OCI-LY7 (cell line): Measurements from ENCODE around the gene TMEM14A. TPM values are rescaled to one million over a fixed set of nuclear protein-coding genes. Genes with fewer than 3 reads are reported as not detected.

ENCODE experiments used
- BruUV-seq: library from RNA; stranded (reverse); fragments of 400-500 nt; replicated peaks from 2 replicates; lab custom pipeline; 2021; lab: Mats Ljungman, UMichigan
- CTCF ChIA-PET: fragments of 300-600 bp; sonication (Branson Sonifier 250); formaldehyde crosslinking; loops from one replicate; lab custom pipeline; 2022; ENCODE audit warnings: antibody characterized with exemption; ENCODE audit not compliant: unreplicated experiment; lab: Charles Lee
- POLR2A ChIA-PET: fragments of 300-600 bp; sonication (Branson Sonifier 250); formaldehyde crosslinking; loops from one replicate; lab custom pipeline; 2022; ENCODE audit warnings: antibody characterized with exemption; lab: Charles Lee
- DNase-seq: peaks from one replicate; pipeline ENCODE4 v3.0.0-alpha.2; 2015; ENCODE audit warnings: low spot score
- H2AFZ ChIP-seq: fragments of 200-600 bp; sonication (generic), shearing (Covaris generic); 2 replicates; pipeline ENCODE4 v1.6.1; 2014; ENCODE audit warnings: mild to moderate bottlenecking, antibody characterized with exemption, low read length, moderate library complexity
- H3K27ac ChIP-seq: fragments of 200-600 bp; sonication (generic); 2 replicates; pipeline ENCODE4 v1.5.1; 2014; ENCODE audit warnings: mixed run types, low read depth, mild to moderate bottlenecking, moderate library complexity, low read length, inconsistent platforms; ENCODE audit not compliant: poor library complexity, severe bottlenecking
- H3K36me3 ChIP-seq: fragments of 200-600 bp; sonication (generic); 2 replicates; pipeline ENCODE4 v1.6.1; 2014; ENCODE audit warnings: mild to moderate bottlenecking, antibody characterized with exemption, low read length, moderate library complexity, mixed read lengths; ENCODE audit not compliant: insufficient read depth
- H3K4me1 ChIP-seq: fragments of 200-600 bp; sonication (generic); 2 replicates; pipeline ENCODE4 v1.5.1; 2014; ENCODE audit warnings: mild to moderate bottlenecking, low read length; ENCODE audit not compliant: insufficient read depth, poor library complexity, severe bottlenecking
- H3K4me2 ChIP-seq: fragments of 200-600 bp; sonication (generic); 2 replicates; pipeline ENCODE4 v1.6.1; 2014; ENCODE audit warnings: mild to moderate bottlenecking, low read length
- H3K4me3 ChIP-seq: fragments of 200-600 bp; sonication (generic); 2 replicates; pipeline ENCODE4 v1.5.1; 2014; ENCODE audit warnings: mild to moderate bottlenecking, low read depth, low read length; ENCODE audit not compliant: poor library complexity, severe bottlenecking
- H3K79me2 ChIP-seq: fragments of 200-600 bp; sonication (generic); 2 replicates; pipeline ENCODE4 v1.6.1; 2016; ENCODE audit warnings: low read depth, mild to moderate bottlenecking, low read length, moderate library complexity, mixed read lengths; ENCODE audit not compliant: insufficient read depth
- H3K9me2 ChIP-seq: fragments of 200-600 bp; sonication (generic); 2 replicates; pipeline ENCODE4 v1.6.1; 2016; ENCODE audit warnings: mild to moderate bottlenecking, low read length, mixed read lengths; ENCODE audit not compliant: insufficient read depth
- H3K9me3 ChIP-seq: fragments of 200-600 bp; sonication (generic); 2 replicates; pipeline ENCODE4 v1.6.1; 2014; ENCODE audit warnings: mild to moderate bottlenecking, mixed run types, low read length, mixed read lengths
- H4K20me1 ChIP-seq: fragments of 200-600 bp; sonication (generic); 2 replicates; pipeline ENCODE4 v1.6.1; 2014; ENCODE audit warnings: mild to moderate bottlenecking, antibody characterized with exemption, low read length, moderate library complexity, mixed read lengths; ENCODE audit not compliant: insufficient read depth
- EZH2phosphoT487 ChIP-seq: fragments of 200-600 bp; sonication (generic); IDR thresholded peaks from 2 replicates; pipeline ENCODE4 v1.6.1; 2018; ENCODE audit warnings: low read depth, borderline replicate concordance, mild to moderate bottlenecking, mixed run types, antibody characterized with exemption, low read length, moderate library complexity, mixed read lengths
- intact Hi-C: fragments of 100-400 bp; cut with micrococcal nuclease; formaldehyde crosslinking; loops from one replicate; pipeline ENCODE4 v1.10.0; 2022; ENCODE audit not compliant: unreplicated experiment
- total RNA-seq, 2 experiments: library from RNA; depleted of rRNA in 1 of 2; stranded (reverse); fragments of >200 nt in 1 of 2; shearing (Covaris generic) in 1 of 2; gene quantifications; 2 replicates each; pipeline ENCODE4 v1.2.3, GENCODE V29; 2014 to 2022
- TF ChIP-seq, protein P1 (sequence below): fragments of 200-600 bp; sonication (generic); conservative IDR thresholded peaks from 2 replicates; pipeline ENCODE4 v1.5.1; 2014; ENCODE audit warnings: mild to moderate bottlenecking, antibody characterized with exemption, low read length, moderate library complexity, mixed read lengths

The TMEM14A gene
- total RNA-seq, 2 experiments from 2014 or later: 17.8 to 32.7 TPM

DNA sequence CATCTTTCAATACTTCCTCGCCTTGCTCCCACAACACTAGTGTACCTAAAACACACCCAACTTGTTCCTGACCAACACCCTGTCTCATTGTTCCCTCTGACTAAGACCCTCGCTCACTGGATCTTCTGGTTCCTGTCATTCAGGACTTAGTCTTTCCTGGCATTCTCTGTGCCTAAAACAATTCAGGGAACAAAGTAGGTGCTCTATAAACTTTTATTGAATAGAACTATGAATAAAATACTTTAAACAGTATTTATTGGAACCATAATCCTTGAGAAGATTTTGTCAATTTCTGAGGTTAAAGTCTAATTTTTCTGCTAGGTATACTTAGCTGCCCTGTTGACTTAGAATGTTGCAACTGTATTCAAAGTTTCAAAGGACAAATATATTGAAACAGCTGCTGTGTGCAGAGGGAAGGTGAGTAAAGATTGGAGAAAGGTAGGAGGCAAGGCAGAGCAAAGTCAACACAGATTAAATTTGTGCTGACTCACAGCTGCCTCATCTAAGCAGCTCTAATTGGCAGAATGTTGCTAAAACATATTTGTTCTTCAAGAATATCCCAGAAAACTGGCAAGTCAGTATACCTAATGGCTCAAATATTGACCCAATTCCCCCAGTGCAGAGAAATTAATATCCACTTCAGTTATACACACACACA lies 54.8 kb downstream of the TMEM14A start:
- Histone ChIP-seq H3K27ac (no peak overlapping the region), H3K4me3 (no peak overlapping the region), H4K20me1 (no peaks in the 10 kb centered on the region), H3K9me2 (no peaks in the 10 kb centered on the region), H3K36me3 (no peaks in the 10 kb centered on the region), H3K4me1 (no peaks in the 10 kb centered on the region), H2AFZ (no peak overlapping the region), H3K9me3 (no peaks in the 10 kb centered on the region), H3K79me2 (no peaks in the 10 kb centered on the region), H3K4me2 (no peak overlapping the region)
- intact Hi-C loops: no loop called here
- ChIA-PET CTCF (no interaction called here), POLR2A (interaction anchor here (0.6 kb wide), 1 partner anchor 123 kb away, joined by 3 read pairs; no protein-coding TSS in a partner anchor)
- BruUV-seq: no TSS peak
- TF ChIP-seq EZH2phosphoT487: no peak
- TF ChIP-seq, protein P1, sequence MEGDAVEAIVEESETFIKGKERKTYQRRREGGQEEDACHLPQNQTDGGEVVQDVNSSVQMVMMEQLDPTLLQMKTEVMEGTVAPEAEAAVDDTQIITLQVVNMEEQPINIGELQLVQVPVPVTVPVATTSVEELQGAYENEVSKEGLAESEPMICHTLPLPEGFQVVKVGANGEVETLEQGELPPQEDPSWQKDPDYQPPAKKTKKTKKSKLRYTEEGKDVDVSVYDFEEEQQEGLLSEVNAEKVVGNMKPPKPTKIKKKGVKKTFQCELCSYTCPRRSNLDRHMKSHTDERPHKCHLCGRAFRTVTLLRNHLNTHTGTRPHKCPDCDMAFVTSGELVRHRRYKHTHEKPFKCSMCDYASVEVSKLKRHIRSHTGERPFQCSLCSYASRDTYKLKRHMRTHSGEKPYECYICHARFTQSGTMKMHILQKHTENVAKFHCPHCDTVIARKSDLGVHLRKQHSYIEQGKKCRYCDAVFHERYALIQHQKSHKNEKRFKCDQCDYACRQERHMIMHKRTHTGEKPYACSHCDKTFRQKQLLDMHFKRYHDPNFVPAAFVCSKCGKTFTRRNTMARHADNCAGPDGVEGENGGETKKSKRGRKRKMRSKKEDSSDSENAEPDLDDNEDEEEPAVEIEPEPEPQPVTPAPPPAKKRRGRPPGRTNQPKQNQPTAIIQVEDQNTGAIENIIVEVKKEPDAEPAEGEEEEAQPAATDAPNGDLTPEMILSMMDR: no peak
- DNase-seq: no peak

DNA sequence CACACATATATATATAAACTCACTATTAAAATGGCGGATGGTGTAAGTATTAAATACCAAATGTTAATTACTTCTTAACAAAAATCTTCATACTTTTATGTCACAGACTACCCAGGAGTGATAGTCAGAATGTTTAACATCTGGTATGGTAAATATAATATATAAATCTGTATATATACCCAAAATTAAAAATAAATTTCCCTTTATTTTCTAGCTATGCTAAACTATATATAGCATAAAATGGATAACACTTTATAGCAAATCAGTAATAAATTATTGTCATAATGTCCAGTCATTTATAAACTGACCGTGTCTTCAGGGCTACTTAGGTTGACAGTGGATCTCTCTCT lies 55.3 kb downstream of the TMEM14A start:
- Histone ChIP-seq H3K9me3 (no peaks in the 10 kb centered on the region), H3K4me2 (no peak overlapping the region), H3K4me3 (no peak overlapping the region), H3K9me2 (no peaks in the 10 kb centered on the region), H2AFZ (no peak overlapping the region), H3K4me1 (no peaks in the 10 kb centered on the region), H3K27ac (no peak overlapping the region), H4K20me1 (no peaks in the 10 kb centered on the region), H3K36me3 (no peaks in the 10 kb centered on the region), H3K79me2 (no peaks in the 10 kb centered on the region)
- intact Hi-C loops: no loop called here
- TF ChIP-seq, protein P1: no peak
- no peak for TF ChIP-seq EZH2phosphoT487
- ChIA-PET CTCF (no interaction called here), POLR2A (interaction anchor here (0.6 kb wide), 1 partner anchor 123 kb away, joined by 3 read pairs; no protein-coding TSS in a partner anchor)
- DNase-seq: no peak
- BruUV-seq: no TSS peak
